Measurements from ENCODE around the gene ONECUT3. TPM values are rescaled to one million over a fixed set of nuclear protein-coding genes. Genes with fewer than 3 reads are reported as not detected.

The ONECUT3 gene
- polyA plus RNA-seq, 4 donors = 0.03 TPM; not detected in 2

DNA sequence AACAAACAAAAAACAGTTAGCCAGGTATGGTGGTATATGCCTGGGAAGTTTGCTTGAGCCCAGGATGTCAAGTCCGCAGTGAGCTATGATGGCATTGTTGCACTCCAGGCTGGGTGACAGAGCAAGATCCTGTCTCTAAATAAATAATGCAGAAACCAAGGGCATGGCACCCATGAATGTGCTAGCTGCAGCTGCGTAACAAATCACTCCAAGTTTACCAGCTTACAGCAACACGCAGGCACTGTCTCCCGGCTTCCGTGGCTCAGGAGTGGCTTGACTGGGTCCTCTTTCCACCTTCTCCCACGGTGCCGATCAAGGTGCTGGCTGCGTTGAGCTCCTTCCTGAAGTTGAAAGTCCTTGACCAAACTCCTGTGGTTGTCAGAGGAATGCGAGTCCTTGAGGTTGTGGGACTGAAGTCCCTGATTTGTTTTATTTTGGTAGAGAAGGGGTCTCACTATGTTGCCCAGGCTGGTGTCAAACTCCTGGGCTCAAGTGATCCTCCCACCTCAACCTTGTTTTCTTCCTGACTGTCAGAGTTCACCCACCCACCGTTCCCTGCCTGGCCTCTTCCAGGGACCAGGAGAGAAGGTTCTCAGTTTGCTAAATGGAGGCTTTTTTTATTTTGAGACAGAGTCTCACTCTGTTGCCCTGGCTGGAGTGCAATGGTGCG, 13.2 kb upstream of the ONECUT3 start:
- DNase-seq (ENCODE audit: low read depth in 4 of 4, low spot score in 3 of 4) = no peak

DNA sequence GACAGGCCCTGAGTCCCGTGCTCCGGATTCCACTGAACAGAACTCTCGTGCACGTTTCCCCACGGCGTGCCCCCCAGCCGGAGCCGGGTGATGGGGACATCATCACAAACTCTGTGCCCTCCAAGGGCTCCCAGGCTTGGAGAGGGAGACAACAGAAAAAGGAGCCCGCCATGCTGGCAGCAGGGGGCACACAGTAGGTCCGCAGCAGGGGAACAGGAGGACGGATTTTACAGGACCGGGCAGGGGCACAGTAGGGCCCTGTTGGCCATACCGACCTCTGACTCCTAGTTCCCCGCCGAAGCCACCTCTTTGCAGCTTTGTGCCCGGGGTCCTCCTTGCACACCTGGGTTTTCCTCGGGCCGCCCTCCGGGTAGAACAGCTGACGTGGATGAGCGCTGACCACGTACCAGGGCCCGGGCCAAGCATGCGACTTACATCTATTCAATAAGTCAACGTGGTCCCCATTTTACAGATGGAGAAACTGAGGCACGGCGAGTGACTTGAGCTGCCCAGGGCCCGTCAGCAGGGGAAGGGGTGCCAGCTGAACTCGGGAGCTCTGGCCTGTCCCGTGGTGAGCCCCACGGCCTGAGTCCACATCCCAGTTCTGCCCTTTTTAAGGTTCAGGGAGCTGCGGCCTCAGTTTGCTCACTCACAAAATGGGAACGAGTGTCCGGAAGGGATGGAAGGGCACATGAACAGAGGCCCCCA, 10.2 kb upstream of the ONECUT3 start:
- DNase-seq (ENCODE audit: low read depth in 4 of 4, low spot score in 3 of 4) = no peak

- DNase-seq (ENCODE audit: low read depth in 4 of 4, low spot score in 3 of 4) = no peak
Observed at GRCh38 chr19:1744133-1744665, 9.1 kb upstream of the ONECUT3 start.

GRCh38 chr19:1744822-1745563, 8.3 kb upstream of the ONECUT3 start:
- DNase-seq (ENCODE audit: low read depth in 4 of 4, low spot score in 3 of 4) = no peak

- DNase-seq (ENCODE audit: low read depth in 4 of 4, low spot score in 3 of 4) = no peak
Observed at GRCh38 chr19:1745589-1746031, 7.7 kb upstream of the ONECUT3 start.

DNA sequence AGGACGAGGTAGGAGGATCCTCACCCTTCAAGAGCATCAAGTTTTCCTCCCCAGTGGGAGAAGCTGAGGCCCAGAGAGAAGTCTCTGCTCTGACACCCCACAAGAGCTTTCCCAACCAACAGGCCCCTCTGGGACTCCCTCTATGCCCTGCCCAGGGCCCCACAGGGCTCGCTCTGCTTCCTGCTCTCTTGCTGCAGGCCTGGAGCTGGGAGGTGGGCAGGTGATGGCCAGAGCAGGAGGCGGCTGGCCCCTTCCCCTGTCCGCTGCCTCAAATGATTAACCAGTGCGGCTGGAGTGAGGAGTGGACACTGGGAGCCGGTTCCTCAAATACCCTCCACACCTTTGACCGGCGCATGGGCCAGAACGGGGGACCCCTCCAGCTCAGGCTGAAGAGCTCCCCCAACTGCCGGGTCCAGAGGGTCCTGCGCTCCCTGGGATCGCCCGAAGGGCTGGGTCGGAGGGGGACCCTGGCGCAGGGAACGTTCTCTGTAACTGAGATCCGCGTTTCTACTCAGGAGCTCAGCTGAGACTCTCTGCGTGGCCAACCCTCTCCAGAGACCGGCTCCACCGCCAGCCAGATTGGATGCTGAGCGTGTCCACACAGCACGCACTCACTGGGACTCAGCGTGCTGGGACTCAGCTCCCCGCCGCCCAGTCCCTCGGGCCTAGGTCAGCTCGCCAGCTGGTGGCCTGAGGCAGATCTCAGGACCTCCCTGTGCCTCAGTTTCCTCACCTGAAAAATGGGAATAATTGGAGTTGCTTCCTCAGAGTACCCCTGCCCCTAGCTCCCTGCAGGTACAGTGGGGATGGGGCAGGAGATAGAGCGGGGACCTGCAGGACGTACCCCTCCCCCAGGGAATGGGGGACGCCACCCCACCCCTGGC, 6.7 kb upstream of the ONECUT3 start:
- DNase-seq (ENCODE audit: low read depth in 4 of 4, low spot score in 3 of 4) = no peak

- DNase-seq (ENCODE audit: low read depth in 4 of 4, low spot score in 3 of 4) = no peak
Observed at GRCh38 chr19:1747285-1748114, 5.8 kb upstream of the ONECUT3 start.

DNA sequence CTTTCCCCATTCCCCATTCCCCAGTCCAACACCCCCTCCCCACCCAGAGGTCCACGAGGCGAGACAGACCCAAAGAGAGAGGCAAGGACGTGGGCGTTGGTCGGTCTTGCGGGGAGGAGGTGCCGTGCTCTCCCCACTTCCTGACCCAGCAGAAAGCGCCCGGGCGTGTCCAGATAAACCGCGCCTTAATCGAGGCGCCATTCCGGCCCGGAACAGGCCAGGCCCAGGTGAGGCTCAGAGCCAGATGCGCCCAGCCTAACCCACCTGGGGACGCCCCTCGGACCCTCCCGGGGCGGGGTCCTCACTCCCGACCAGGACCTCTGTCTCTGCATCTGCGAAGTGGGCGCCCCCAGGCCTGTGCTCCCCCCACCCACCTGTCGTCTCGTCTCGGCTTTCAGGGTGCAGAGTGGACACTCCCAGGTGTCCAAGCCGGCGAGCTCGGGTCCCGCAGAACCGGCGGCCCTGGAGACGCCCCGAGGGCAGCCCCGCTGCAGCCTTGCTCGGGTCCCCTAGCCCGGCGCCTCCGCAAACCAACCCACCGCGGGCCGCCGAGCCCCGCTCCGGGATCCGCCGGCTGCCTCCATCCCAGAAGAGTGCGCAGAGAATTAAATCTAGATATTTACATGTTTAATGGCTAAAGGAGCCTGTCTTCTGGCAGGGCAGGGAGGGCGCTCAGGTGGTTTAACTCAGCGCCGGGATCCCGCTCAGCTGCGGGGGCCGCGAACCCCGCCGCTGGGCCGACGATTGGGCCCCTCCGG, 5.0 kb upstream of the ONECUT3 start:
- DNase-seq (ENCODE audit: low read depth in 4 of 4, low spot score in 3 of 4) = no peak

DNA sequence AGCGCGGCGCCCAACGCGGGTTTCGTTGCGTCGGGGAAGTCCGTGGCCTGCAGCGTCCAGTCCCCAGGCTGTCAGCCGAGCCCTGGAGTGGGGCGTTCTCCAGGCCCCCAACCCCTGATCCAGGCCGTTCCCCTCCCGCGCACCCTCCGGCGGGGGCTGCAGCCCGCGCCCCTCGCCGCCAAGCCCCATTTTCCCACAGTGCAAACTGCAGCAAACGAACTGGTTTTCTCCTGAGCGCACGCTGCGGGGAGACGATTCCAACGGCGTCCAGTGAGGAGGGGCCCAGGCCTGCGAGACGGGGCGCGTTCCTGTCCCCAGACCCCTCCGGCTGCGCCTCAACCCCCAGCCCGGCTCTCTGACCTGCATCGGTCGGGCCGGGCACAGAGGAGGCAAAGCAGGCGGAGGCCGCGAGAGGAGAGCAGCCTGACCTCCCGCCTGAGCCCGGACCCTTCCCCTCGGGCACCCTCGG, 4.4 kb upstream of the ONECUT3 start:
- DNase-seq (ENCODE audit: low read depth in 4 of 4, low spot score in 3 of 4) = no peak

GRCh38 chr19:1749373-1750342, 3.6 kb upstream of the ONECUT3 start:
- DNase-seq (ENCODE audit: low read depth in 4 of 4, low spot score in 3 of 4) = no peak

DNA sequence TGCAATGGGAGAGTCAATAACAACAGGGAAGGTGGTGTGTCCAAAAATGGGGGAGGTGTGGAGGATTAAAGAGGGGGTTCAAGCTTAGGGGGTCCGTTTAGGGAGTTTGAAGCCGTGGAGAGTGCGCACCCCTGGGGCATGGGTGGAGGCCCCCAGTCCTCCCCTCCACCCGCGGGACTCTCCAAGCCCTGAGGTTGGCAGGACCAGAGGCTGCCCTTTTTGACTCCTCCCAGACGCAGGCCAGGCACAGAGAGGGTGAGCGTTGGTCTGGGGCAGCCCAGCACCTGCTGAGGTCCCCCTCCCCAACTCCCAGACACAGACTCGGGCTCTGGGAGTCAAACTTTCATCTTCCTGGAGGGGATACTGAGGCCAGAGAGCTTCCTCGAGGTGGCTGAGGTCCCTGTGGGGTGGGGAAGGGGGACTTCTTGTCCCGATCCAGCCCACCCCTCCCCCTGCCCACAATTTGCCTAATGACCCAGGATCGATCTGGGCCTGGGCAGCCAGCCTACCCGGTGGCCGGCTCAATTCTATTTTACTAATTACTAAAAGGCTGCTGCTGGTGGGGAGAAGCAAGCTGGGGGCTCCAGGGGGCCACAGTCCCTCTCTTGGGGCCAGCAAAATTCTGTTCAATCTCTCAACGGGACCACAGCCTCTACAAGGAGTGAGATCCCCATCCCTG, 2.8 kb upstream of the ONECUT3 start:
- no peak for DNase-seq (ENCODE audit: low read depth in 4 of 4, low spot score in 3 of 4)

DNA sequence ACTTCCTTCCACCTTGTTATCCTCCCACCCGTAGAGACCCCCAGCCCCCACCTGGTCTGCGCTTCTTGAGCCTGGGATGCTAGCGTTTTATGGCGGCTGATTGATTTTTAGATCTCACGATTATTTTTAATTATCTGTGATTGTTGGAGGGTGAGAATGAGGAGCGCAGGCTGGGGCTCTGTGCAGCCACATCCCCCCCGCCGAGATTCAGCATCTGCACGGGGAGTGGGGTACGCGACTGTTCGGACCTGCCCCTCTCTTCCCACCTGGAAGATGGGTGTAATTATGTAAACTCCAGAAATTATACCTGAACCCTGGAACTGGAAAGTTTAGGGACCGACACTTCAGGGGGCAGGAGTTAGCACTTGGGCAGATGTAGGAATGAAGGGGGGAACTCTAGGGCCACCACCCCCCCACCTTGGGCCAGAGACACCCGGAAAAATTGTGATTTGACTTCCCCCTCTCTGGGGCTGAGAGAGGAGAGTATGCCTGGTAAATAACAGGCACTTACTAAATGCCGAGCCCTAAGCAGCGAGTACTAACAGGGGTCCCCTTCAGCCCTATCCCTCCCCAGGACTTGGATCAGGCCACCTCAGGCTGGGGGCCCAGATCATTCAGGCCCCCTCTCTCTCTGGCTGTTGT, 1.8 kb upstream of the ONECUT3 start:
- DNase-seq (ENCODE audit: low read depth in 4 of 4, low spot score in 3 of 4) = no peak

GRCh38 chr19:1752009-1752756, 1.1 kb upstream of the ONECUT3 start:
- DNase-seq (ENCODE audit: low read depth in 4 of 4, low spot score in 3 of 4) = no peak

DNA sequence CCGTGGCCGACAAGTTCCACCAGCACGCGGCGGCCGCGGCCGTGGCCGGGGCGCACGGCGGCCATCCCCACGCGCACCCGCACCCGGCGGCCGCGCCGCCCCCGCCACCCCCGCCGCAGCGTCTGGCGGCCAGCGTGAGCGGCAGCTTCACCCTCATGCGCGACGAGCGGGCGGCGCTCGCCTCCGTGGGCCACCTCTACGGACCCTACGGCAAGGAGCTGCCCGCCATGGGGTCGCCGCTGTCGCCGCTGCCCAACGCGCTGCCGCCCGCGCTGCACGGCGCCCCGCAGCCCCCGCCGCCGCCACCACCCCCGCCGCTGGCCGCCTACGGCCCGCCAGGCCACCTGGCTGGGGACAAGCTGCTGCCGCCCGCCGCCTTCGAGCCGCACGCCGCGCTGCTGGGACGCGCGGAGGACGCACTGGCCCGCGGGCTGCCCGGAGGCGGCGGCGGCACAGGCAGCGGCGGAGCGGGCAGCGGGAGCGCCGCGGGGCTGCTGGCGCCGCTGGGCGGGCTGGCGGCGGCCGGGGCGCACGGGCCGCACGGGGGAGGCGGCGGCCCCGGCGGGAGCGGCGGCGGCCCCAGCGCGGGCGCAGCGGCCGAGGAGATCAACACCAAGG, 821 bp downstream of the ONECUT3 start:
- DNase-seq (ENCODE audit: low read depth in 4 of 4, low spot score in 3 of 4) = no peak

Data from right renal pelvis (tissue), 4 donors.